Body of pancreas (tissue), 4 donors: Measurements from ENCODE around the gene SLC9A3. TPM values are rescaled to one million over a fixed set of nuclear protein-coding genes. Genes with fewer than 3 reads are reported as not detected.

Experiments
- ATAC-seq: fragments of 150-250 bp; one replicate; pipeline ENCODE4 v1.9.1; 2016
- DNase-seq, 4 donors: peaks; one replicate each; pipeline ENCODE4 v3.0.0-alpha.2; 2019
- H3K27ac ChIP-seq, 4 donors: fragments of 200-600 bp; sonication (generic); 1 replicate in 3 of 4; 2 replicates in 1 of 4; pipeline versions ENCODE4 v1.5.1 to v1.6.1; 2016 to 2019; ENCODE audit warnings: mild to moderate bottlenecking in 1 of 4, mixed read lengths in 1 of 4, moderate library complexity in 1 of 4
- H3K27me3 ChIP-seq, 2 donors: fragments of 200-600 bp; sonication (generic); one replicate each; pipeline ENCODE4 v1.6.0; 2016; ENCODE audit warnings: mild to moderate bottlenecking in 1 of 2
- H3K36me3 ChIP-seq, 2 donors: fragments of 200-600 bp; sonication (generic); replicated peaks in 1 of 2; 2 replicates each; pipeline ENCODE4 v1.5.1; 2016; ENCODE audit warnings: low read depth in 2 of 2; ENCODE audit not compliant: insufficient read depth in 1 of 2
- H3K4me1 ChIP-seq: fragments of 200-600 bp; sonication (generic); one replicate; pipeline ENCODE4 v1.6.0; 2016
- H3K4me3 ChIP-seq, 2 donors: fragments of 200-600 bp; sonication (generic); 1 replicate in 1 of 2; 2 replicates in 1 of 2; pipeline ENCODE4 v1.5.1; 2016 to 2019
- H3K9me3 ChIP-seq, 3 donors: fragments of 200-600 bp; sonication (generic); 1 replicate in 2 of 3; 2 replicates in 1 of 3; pipeline ENCODE4 v1.5.1; 2016
- POLR2A ChIP-seq, 3 donors: fragments of 450-650 bp; IDR thresholded peaks; one replicate each; pipeline ENCODE4 v1.6.1; 2016; ENCODE audit warnings: antibody characterized with exemption in 3 of 3, mild to moderate bottlenecking in 2 of 3
- WGBS, 2 donors: methylation state at CpG; one replicate each; pipeline ENCODE4 v1.1.5; 2017; 5-methylcytosine and 5-hydroxymethylcytosine counted together
- intact Hi-C: fragments of 100-400 bp; cut with DNase I; formaldehyde crosslinking; loops from one replicate; pipeline ENCODE4 v1.15.1; 2023
- total RNA-seq, 2 donors: library from RNA; depleted of rRNA; stranded (reverse); fragments of >200 nt; gene quantifications; one replicate each; pipeline ENCODE4 v1.1.0, GENCODE V29; 2016
- TF ChIP-seq, protein P1 (sequence below), 7 experiments: fragments of 450-650 bp in 4 of 7; fragments of 200-600 bp in 3 of 7; sonication (generic) in 3 of 7; IDR thresholded peaks; one replicate each; pipeline ENCODE4 v1.5.1; 2016 to 2019; ENCODE audit warnings: antibody characterized with exemption in 7 of 7

Gene SLC9A3
- total RNA-seq, 2 donors from 2014 or later, result 2.0 to 4.7 TPM

DNA sequence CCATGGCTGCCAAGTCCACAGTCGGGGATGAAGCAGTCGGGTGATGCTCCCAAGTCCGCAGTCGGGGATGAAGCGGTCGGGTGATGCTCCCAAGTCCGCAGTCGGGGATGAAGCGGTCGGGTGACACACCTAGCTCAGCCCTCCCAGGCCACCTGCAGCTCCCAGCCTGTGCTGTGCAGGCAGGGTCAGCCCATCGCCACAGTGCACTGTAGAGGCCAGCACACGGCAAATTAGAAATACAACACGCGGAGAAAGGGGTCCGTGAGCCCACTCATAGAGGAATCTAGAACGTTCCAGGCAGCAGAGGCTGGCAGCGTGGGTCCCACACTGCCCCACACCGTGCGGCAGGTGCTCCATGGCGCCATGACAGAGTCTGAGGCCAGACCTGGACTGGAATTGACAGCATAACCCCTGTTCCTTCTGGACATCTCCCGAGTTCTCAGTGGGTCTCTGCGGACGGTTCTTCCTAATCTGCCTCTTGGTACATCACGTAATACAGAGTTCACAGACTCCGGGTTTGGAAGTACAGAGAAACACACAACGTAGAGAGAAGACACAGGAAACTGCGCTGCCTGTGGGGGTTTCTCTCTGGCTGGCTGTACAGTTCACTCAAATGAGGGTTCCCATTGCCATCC is 89.0 kb downstream of the SLC9A3 start:
- WGBS, 2 donors, result 66 to 73% methylated on average over 24 to 27 of the region's 27 CpGs
- no peaks in the 10 kb centered on the region for H3K9me3 ChIP-seq
- TF ChIP-seq, protein P1, sequence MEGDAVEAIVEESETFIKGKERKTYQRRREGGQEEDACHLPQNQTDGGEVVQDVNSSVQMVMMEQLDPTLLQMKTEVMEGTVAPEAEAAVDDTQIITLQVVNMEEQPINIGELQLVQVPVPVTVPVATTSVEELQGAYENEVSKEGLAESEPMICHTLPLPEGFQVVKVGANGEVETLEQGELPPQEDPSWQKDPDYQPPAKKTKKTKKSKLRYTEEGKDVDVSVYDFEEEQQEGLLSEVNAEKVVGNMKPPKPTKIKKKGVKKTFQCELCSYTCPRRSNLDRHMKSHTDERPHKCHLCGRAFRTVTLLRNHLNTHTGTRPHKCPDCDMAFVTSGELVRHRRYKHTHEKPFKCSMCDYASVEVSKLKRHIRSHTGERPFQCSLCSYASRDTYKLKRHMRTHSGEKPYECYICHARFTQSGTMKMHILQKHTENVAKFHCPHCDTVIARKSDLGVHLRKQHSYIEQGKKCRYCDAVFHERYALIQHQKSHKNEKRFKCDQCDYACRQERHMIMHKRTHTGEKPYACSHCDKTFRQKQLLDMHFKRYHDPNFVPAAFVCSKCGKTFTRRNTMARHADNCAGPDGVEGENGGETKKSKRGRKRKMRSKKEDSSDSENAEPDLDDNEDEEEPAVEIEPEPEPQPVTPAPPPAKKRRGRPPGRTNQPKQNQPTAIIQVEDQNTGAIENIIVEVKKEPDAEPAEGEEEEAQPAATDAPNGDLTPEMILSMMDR (IDR thresholded peaks at IDR 0.05), result no peak
- no peak for TF ChIP-seq POLR2A (IDR thresholded peaks at IDR 0.05)
- ATAC-seq, result no peak
- H3K36me3 ChIP-seq, result no peaks in the 10 kb centered on the region
- H3K27ac ChIP-seq, result no peak overlapping the region
- no peaks in the 10 kb centered on the region for H3K27me3 ChIP-seq
- H3K4me1 ChIP-seq, result no peaks in the 10 kb centered on the region
- H3K4me3 ChIP-seq, result no peak overlapping the region
- intact Hi-C loops, result no loop called here
- DNase-seq, result no peak

DNA sequence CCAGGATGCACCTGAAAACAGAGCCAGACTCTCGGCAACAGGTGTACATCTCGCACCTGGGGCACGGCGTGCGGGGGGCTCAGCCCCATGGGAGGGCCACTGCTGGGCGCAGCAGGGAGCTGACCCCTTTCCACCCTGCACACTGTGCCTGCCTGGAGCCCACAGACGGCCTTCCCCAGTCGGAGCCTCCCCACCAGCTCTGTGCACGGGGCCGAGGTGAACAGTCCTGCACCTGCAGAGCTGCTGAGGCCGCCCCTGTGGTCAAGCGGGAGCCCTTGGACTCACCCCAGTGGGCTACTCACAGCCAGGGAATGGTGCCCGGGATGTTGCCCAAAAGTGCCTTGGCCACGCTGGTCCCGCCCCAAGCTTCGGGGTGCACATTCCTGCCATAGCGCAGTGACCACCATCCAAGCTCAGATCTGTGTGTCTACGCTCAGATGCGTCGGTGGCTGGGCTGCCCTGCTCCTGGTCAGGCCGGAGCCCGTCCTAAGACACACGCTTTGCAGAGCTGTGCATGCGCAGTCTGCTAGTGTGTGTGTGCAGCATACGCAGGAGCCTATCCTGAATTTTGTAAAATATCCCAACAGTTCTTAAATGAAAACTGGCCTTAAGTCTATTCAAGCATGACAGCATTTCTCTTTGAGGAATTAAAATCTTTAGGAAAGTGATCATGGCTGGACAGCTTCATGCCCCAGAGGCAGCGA is 89.7 kb downstream of the SLC9A3 start:
- Histone ChIP-seq H3K4me1 (no peaks in the 10 kb centered on the region), H3K4me3 (no peak overlapping the region), H3K36me3 (no peaks in the 10 kb centered on the region), H3K27ac (no peak overlapping the region), H3K27me3 (no peaks in the 10 kb centered on the region), H3K9me3 (no peaks in the 10 kb centered on the region)
- no peak for TF ChIP-seq POLR2A (IDR thresholded peaks at IDR 0.05)
- TF ChIP-seq, protein P1 (IDR thresholded peaks at IDR 0.05), result no peak
- DNase-seq (no peak), ATAC-seq (no peak)
- intact Hi-C loops, result no loop called here
- WGBS, 2 donors, result 65 to 78% methylated on average over 22 to 26 of the region's 26 CpGs

- Histone ChIP-seq H3K27me3 (no peaks in the 10 kb centered on the region), H3K27ac (no peak overlapping the region), H3K9me3 (no peaks in the 10 kb centered on the region), H3K36me3 (no peaks in the 10 kb centered on the region), H3K4me1 (no peaks in the 10 kb centered on the region), H3K4me3 (no peak overlapping the region)
- ATAC-seq (no peak), DNase-seq (no peak)
- TF ChIP-seq, protein P1 (IDR thresholded peaks at IDR 0.05), result no peak
- no peak for TF ChIP-seq POLR2A (IDR thresholded peaks at IDR 0.05)
- intact Hi-C loops, result no loop called here
- WGBS, 2 donors, result 76% methylated on average over 16 of the region's 16 CpGs; no CpG with 5 or more reads in 1 of the 2 donors
Observed at GRCh38 chr5:433836-434235, 90.4 kb downstream of the SLC9A3 start.

DNA sequence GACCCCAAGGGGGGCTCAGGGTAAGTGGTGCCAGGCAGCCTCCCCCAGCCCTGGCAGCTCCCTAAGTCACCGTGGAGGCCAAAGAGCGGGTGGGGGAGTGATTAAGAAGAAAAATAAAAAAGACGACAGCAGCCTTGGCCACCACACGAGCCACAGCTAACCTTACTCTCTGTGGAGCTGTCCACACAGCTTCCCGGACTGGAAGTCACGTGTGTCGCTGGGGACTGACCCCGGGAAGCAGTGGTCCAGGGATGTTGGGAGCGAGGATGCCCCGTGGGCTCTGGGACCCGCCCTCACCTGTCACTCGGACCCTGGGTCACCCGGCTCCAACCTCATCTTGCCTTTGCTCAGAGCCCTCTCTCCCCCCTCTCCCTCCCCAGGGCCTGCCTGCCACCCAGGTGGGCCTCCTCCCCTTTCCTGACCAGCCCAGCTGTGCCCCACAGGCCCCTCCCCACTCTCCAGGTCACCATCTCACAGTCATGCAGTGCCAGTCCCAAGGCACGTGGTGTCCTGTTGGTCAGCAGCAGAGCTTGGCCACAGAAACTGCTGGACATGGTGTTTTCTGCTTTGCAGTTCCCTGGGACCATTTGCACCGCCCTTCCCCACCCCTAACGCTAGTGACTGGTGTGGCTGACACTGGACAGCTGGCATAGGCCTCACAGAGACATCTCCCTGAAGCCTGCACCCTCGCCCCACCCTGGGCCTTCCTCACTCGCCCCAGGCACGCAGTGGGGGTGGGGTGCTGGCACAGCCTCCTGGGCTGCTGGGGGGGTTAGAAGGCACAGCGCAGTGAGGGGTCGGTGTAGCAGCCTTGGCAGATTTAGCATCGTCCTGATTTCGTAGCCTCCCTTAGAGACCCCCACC is 91.1 kb downstream of the SLC9A3 start:
- no peak for DNase-seq

More for the DNA sequence above, 91.1 kb downstream of the SLC9A3 start:
- Histone ChIP-seq H3K27me3 (no peaks in the 10 kb centered on the region), H3K27ac (no peak overlapping the region), H3K9me3 (no peaks in the 10 kb centered on the region), H3K4me1 (no peaks in the 10 kb centered on the region), H3K36me3 (no peaks in the 10 kb centered on the region), H3K4me3 (no peak overlapping the region)
- TF ChIP-seq, protein P1 (IDR thresholded peaks at IDR 0.05), result no peak
- no peak for TF ChIP-seq POLR2A (IDR thresholded peaks at IDR 0.05)
- 58 to 67% methylated on average over 11 to 23 of the region's 23 CpGs for WGBS, 2 donors
- intact Hi-C loops, result no loop called here
- ATAC-seq, result no peak
